ENCODE measurements around the gene CRISPLD2. TPM values are rescaled to one million over a fixed set of nuclear protein-coding genes. Genes with fewer than 3 reads are reported as not detected.

Gene CRISPLD2
- total RNA-seq, 4 donors from 2014 or later = 19.6 to 319 (median 84.3) TPM

GRCh38 chr16:84885342-84885910 lies 65.6 kb downstream of the CRISPLD2 start:
- Histone ChIP-seq H3K4me3 (no peak overlapping the region), H3K27me3 (no peaks in the 10 kb centered on the region), H3K4me1 (no peaks in the 10 kb centered on the region), H3K27ac (no peak overlapping the region), H3K9me3 (no peaks in the 10 kb centered on the region), H3K36me3 (peaks cover 0 to 41% (median 0%) of the 10 kb centered on the region in 3 donors)
- DNase-seq = no peak
- TF ChIP-seq CTCF (IDR thresholded peaks at IDR 0.05) (no peak), POLR2A (IDR thresholded peaks at IDR 0.05) (no peak)

GRCh38 chr16:84886497-84887090 lies 66.8 kb downstream of the CRISPLD2 start:
- Histone ChIP-seq H3K9me3 (no peaks in the 10 kb centered on the region), H3K27me3 (no peaks in the 10 kb centered on the region), H3K4me3 (no peak overlapping the region), H3K36me3 (peaks cover 0 to 40% (median 0%) of the 10 kb centered on the region in 3 donors), H3K4me1 (no peaks in the 10 kb centered on the region), H3K27ac (no peak overlapping the region)
- TF ChIP-seq POLR2A (IDR thresholded peaks at IDR 0.05) = no peak
- TF ChIP-seq CTCF (IDR thresholded peaks at IDR 0.05) = no peak
- no peak for DNase-seq

GRCh38 chr16:84887207-84887606 lies 67.4 kb downstream of the CRISPLD2 start:
- TF ChIP-seq CTCF (IDR thresholded peaks at IDR 0.05) (no peak), POLR2A (IDR thresholded peaks at IDR 0.05) (no peak)
- Histone ChIP-seq H3K9me3 (no peaks in the 10 kb centered on the region), H3K27ac (no peak overlapping the region), H3K27me3 (no peaks in the 10 kb centered on the region), H3K36me3 (peaks cover 0 to 46% (median 0%) of the 10 kb centered on the region in 3 donors), H3K4me3 (no peak overlapping the region), H3K4me1 (no peaks in the 10 kb centered on the region)
- no peak for DNase-seq

- Histone ChIP-seq H3K4me3 (no peak overlapping the region), H3K36me3 (peaks cover 0 to 52% (median 0%) of the 10 kb centered on the region in 3 donors), H3K9me3 (no peaks in the 10 kb centered on the region), H3K27me3 (no peaks in the 10 kb centered on the region), H3K27ac (no peak overlapping the region), H3K4me1 (no peaks in the 10 kb centered on the region)
- no peak for DNase-seq
- TF ChIP-seq POLR2A (IDR thresholded peaks at IDR 0.05) (no peak), CTCF (IDR thresholded peaks at IDR 0.05) (no peak)
Measured at GRCh38 chr16:84888450-84888849, 68.7 kb downstream of the CRISPLD2 start.

- no peak for TF ChIP-seq POLR2A (IDR thresholded peaks at IDR 0.05)
- no peak for TF ChIP-seq CTCF (IDR thresholded peaks at IDR 0.05)
- no peaks in the 10 kb centered on the region for H3K27me3 ChIP-seq
- H3K9me3 ChIP-seq = no peaks in the 10 kb centered on the region
- no peak overlapping the region for H3K27ac ChIP-seq
- no peak for DNase-seq
- H3K36me3 ChIP-seq = peaks cover 0 to 51% (median 0%) of the 10 kb centered on the region in 3 donors
- H3K4me1 ChIP-seq = no peaks in the 10 kb centered on the region
- H3K4me3 ChIP-seq = no peak overlapping the region
Measured at GRCh38 chr16:84889066-84889465, 69.3 kb downstream of the CRISPLD2 start.

All from Peyer's patch (tissue), 4 donors.